B cell (primary cell): ENCODE results near the gene MKRN2OS. TPM values are rescaled to one million over a fixed set of nuclear protein-coding genes. Genes with fewer than 3 reads are reported as not detected.

Experiments used
- ATAC-seq: fragments of 200-7000 bp; cut with Tn5 transposase; one replicate; pipeline ENCODE4 v1.10.0; 2021; ENCODE audit warnings: low read depth, mild to moderate bottlenecking, moderate number of reproducible peaks, moderate library complexity
- CTCF ChIA-PET: fragments of 350-600 bp; sonication (Branson Sonifier 250); formaldehyde crosslinking; loops from one replicate; lab custom pipeline; 2021; ENCODE audit warnings: antibody characterized with exemption, inconsistent platforms; lab: Charles Lee
- POLR2A ChIA-PET: fragments of 350-600 bp; sonication (Branson Sonifier 250); formaldehyde crosslinking; loops from one replicate; lab custom pipeline; 2021; ENCODE audit warnings: antibody characterized with exemption; lab: Charles Lee
- DNase-seq: peaks from one replicate; pipeline ENCODE4 v3.0.0; 2013
- H2AFZ ChIP-seq: 2 replicates; pipeline ENCODE4 v1.6.1; 2012; ENCODE audit warnings: mild to moderate bottlenecking, low read depth, low read length; ENCODE audit not compliant: insufficient read depth, poor library complexity, severe bottlenecking
- H3K27ac ChIP-seq, 2 donors: 1 replicate in 1 of 2; 2 replicates in 1 of 2; pipeline ENCODE4 v1.5.1; 2012 to 2013; ENCODE audit warnings: low read length in 2 of 2, mild to moderate bottlenecking in 2 of 2, moderate library complexity in 1 of 2
- H3K27me3 ChIP-seq, 4 experiments: fragments of 200-600 bp in 1 of 4; sonication (generic) in 1 of 4; replicated peaks in 1 of 4; 1 replicate in 2 of 4; 2 replicates in 2 of 4; pipeline versions ENCODE4 v1.6.1 to v1.7.0; 2013 to 2016; ENCODE audit warnings: low read length in 3 of 4, mild to moderate bottlenecking in 2 of 4, mixed read lengths in 1 of 4, moderate library complexity in 1 of 4; ENCODE audit not compliant: insufficient read depth in 4 of 4, control insufficient read depth in 3 of 4; ENCODE audit errors: control extremely low read depth in 1 of 4
- H3K36me3 ChIP-seq, 2 experiments: replicated peaks in 1 of 2; 1 replicate in 1 of 2; 2 replicates in 1 of 2; pipeline versions ENCODE4 v1.6.1 to v1.7.1; 2013; ENCODE audit warnings: low read length in 1 of 2; ENCODE audit not compliant: insufficient read depth in 2 of 2, control insufficient read depth in 1 of 2; ENCODE audit errors: control extremely low read depth in 1 of 2, extremely low read depth in 1 of 2
- H3K4me1 ChIP-seq, 2 donors: fragments of 200-600 bp in 1 of 2; sonication (generic) in 1 of 2; 1 replicate in 1 of 2; 2 replicates in 1 of 2; pipeline versions ENCODE4 v1.5.1 to v1.6.1; 2013 to 2017; ENCODE audit warnings: low read length in 2 of 2; ENCODE audit not compliant: control insufficient read depth in 2 of 2, insufficient read depth in 2 of 2
- H3K4me2 ChIP-seq: replicated peaks from 2 replicates; pipeline ENCODE3; 2012; ENCODE audit warnings: mild to moderate bottlenecking, low read depth, low read length; ENCODE audit not compliant: poor library complexity, severe bottlenecking
- H3K4me3 ChIP-seq, 5 experiments: fragments of 200-600 bp in 1 of 5; sonication (generic) in 1 of 5; 1 replicate in 3 of 5; 2 replicates in 2 of 5; pipeline versions ENCODE4 v1.5.1 to v1.7.0; 2011 to 2016; ENCODE audit warnings: low read length in 4 of 5, mild to moderate bottlenecking in 4 of 5, low read depth in 2 of 5, control low read depth in 1 of 5, moderate library complexity in 1 of 5; ENCODE audit not compliant: insufficient read depth in 1 of 5; ENCODE audit errors: control extremely low read depth in 1 of 5, extremely low read depth in 1 of 5
- H3K79me2 ChIP-seq: fragments of 200-600 bp; sonication (generic); one replicate; pipeline ENCODE4 v1.6.0; 2016; ENCODE audit warnings: low read length; ENCODE audit not compliant: control insufficient read depth, insufficient read depth
- H3K9ac ChIP-seq: fragments of 200-600 bp; sonication (generic); 2 replicates; pipeline ENCODE4 v1.6.1; 2017; ENCODE audit warnings: mild to moderate bottlenecking, low read length, moderate library complexity
- H3K9me3 ChIP-seq, 3 donors: one replicate each; pipeline versions ENCODE4 v1.6.1 to v1.7.1; 2013; ENCODE audit warnings: low read length in 2 of 3; ENCODE audit not compliant: control insufficient read depth in 2 of 3, insufficient read depth in 1 of 3; ENCODE audit errors: control extremely low read depth in 1 of 3
- H4K20me1 ChIP-seq: 2 replicates; pipeline ENCODE4 v1.6.0; 2012; ENCODE audit warnings: mild to moderate bottlenecking, low read length; ENCODE audit not compliant: insufficient read depth, control insufficient read depth, poor library complexity, severe bottlenecking
- H3K27ac Mint-ChIP-seq: one replicate; pipeline ENCODE4 v1.8.0; 2021; ENCODE audit warnings: mixed read lengths
- H3K27me3 Mint-ChIP-seq: one replicate; pipeline ENCODE4 v1.8.0; 2021; ENCODE audit warnings: mixed read lengths
- H3K4me1 Mint-ChIP-seq: one replicate; pipeline ENCODE4 v1.8.0; 2021; ENCODE audit warnings: mixed read lengths
- H3K4me3 Mint-ChIP-seq: one replicate; pipeline ENCODE4 v1.8.0; 2021; ENCODE audit warnings: mixed read lengths
- H3K9me3 Mint-ChIP-seq: one replicate; pipeline ENCODE4 v1.8.0; 2022; ENCODE audit warnings: mixed read lengths; ENCODE audit not compliant: insufficient read depth
- EZH2 ChIP-seq: IDR thresholded peaks from 2 replicates; pipeline ENCODE4 v1.6.1; 2012; ENCODE audit warnings: borderline replicate concordance, low read depth, mild to moderate bottlenecking, moderate library complexity, low read length; ENCODE audit not compliant: insufficient read depth, poor library complexity, severe bottlenecking
- WGBS: methylation state at CpG from one replicate; pipeline ENCODE4 v1.1.5; 2013; ENCODE audit warnings: missing lambda C conversion rate; ENCODE audit not compliant: insufficient coverage; 5-methylcytosine and 5-hydroxymethylcytosine counted together
- intact Hi-C: fragments of 100-400 bp; cut with micrococcal nuclease; formaldehyde crosslinking; loops from one replicate; pipeline ENCODE4 v1.10.0; 2022
- polyA plus RNA-seq: library from polyadenylated mRNA; depleted of rRNA; stranded (reverse); fragments of >200 nt; gene quantifications from 2 replicates; pipeline ENCODE4 v1.2.3, GENCODE V29; 2012
- total RNA-seq, 2 donors: library from RNA; stranded (reverse); fragments of 120-200 nt in 1 of 2; gene quantifications; 1 replicate in 1 of 2; 2 replicates in 1 of 2; pipeline versions ENCODE4 v1.2.3 to v1.2.4, GENCODE V29; 2013 to 2022
- TF ChIP-seq, protein P1 (sequence below): fragments of 200-600 bp; IDR thresholded peaks from one replicate; pipeline ENCODE4 v1.8.0; 2022; ENCODE audit warnings: antibody characterized with exemption, mild to moderate bottlenecking

Gene MKRN2OS
- total and polyA plus RNA-seq, 2 donors (not counting 1 experiment from before 2014, with no cell fraction given), result not detected

DNA sequence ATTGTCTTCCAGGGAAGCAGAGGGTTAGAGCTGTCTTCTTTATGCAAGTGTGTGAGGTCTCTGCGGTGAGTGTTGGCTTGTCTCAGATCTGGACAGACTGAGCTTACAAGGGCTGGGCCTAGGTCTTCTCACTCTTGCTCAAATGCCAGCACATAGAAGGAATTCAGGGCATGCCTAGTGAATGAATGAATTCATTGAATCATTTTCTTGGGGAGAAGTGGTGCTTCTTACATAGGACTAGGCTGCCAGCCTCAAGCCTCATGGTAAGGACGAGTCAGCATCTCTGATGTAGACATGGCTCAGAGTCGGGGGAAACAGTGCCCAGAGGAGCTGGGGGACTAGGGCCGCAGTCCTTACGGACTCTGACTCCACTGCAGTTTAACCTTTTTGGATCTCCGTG is 28.8 kb upstream of the MKRN2OS start:
- Mint-ChIP-seq H3K27me3 (no peaks in the 10 kb centered on the region), H3K27ac (no peak overlapping the region), H3K4me1 (no peaks in the 10 kb centered on the region), H3K9me3 (peaks cover 3% of the 10 kb centered on the region), H3K4me3 (no peak overlapping the region)
- no peak for ATAC-seq
- intact Hi-C loops, result no loop called here
- no peak overlapping the region for H3K9ac ChIP-seq
- peaks cover 0 to under 1% of the 10 kb centered on the region in 2 donors for H3K4me1 ChIP-seq
- no peak for TF ChIP-seq EZH2
- TF ChIP-seq, protein P1, sequence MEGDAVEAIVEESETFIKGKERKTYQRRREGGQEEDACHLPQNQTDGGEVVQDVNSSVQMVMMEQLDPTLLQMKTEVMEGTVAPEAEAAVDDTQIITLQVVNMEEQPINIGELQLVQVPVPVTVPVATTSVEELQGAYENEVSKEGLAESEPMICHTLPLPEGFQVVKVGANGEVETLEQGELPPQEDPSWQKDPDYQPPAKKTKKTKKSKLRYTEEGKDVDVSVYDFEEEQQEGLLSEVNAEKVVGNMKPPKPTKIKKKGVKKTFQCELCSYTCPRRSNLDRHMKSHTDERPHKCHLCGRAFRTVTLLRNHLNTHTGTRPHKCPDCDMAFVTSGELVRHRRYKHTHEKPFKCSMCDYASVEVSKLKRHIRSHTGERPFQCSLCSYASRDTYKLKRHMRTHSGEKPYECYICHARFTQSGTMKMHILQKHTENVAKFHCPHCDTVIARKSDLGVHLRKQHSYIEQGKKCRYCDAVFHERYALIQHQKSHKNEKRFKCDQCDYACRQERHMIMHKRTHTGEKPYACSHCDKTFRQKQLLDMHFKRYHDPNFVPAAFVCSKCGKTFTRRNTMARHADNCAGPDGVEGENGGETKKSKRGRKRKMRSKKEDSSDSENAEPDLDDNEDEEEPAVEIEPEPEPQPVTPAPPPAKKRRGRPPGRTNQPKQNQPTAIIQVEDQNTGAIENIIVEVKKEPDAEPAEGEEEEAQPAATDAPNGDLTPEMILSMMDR, result no peak
- H3K79me2 ChIP-seq, result no peaks in the 10 kb centered on the region
- no peak overlapping the region for H3K27ac ChIP-seq
- CTCF ChIA-PET, result no interaction called here
- no peak overlapping the region for H3K4me3 ChIP-seq
- 99% methylated on average over 6 of the region's 6 CpGs for WGBS
- no peak for DNase-seq
- H3K4me2 ChIP-seq, result no peak overlapping the region
- POLR2A ChIA-PET, result no interaction called here
- H2AFZ ChIP-seq, result no peak overlapping the region
- H3K9me3 ChIP-seq, result peaks cover 0 to 3% (median 0%) of the 10 kb centered on the region in 3 donors
- H3K36me3 ChIP-seq, result peaks cover 30 to 84% of the 10 kb centered on the region in 2 experiments
- H3K27me3 ChIP-seq, result no peaks in the 10 kb centered on the region
- no peaks in the 10 kb centered on the region for H4K20me1 ChIP-seq

DNA sequence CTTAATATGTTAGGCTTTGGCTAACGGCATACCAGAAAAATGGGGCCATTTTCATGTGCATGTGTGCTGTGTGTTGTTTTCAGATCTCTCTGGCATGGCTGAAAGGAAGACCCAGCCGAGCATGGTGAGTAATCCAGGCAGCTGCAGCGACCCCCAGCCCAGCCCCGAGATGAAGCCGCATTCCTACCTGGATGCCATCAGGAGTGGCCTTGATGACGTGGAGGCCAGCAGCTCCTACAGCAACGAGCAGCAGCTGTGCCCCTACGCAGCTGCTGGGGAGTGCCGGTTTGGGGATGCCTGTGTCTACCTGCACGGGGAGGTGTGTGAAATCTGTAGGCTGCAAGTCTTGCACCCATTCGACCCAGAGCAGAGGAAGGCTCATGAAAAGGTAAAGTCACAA is 26.7 kb upstream of the MKRN2OS start:
- H3K4me3 ChIP-seq, result no peak overlapping the region
- ATAC-seq (no peak), DNase-seq (no peak)
- TF ChIP-seq, protein P1, result no peak
- TF ChIP-seq EZH2, result no peak
- no peak overlapping the region for H2AFZ ChIP-seq
- ChIA-PET POLR2A (no interaction called here), CTCF (no interaction called here)
- H3K9ac ChIP-seq, result no peak overlapping the region
- Mint-ChIP-seq H3K27me3 (no peaks in the 10 kb centered on the region), H3K27ac (no peak overlapping the region), H3K4me1 (peaks cover 6% of the 10 kb centered on the region), H3K4me3 (no peak overlapping the region), H3K9me3 (no peaks in the 10 kb centered on the region)
- no peaks in the 10 kb centered on the region for H3K27me3 ChIP-seq
- intact Hi-C loops, result no loop called here
- H4K20me1 ChIP-seq, result peaks cover 13% of the 10 kb centered on the region
- no peak overlapping the region for H3K4me2 ChIP-seq
- peaks cover 18% of the 10 kb centered on the region for H3K79me2 ChIP-seq
- peaks cover 35 to 74% of the 10 kb centered on the region in 2 experiments for H3K36me3 ChIP-seq
- no peak overlapping the region for H3K27ac ChIP-seq
- peaks cover 0 to 4% of the 10 kb centered on the region in 2 donors for H3K4me1 ChIP-seq
- H3K9me3 ChIP-seq, result peaks cover 0 to 5% (median 0%) of the 10 kb centered on the region in 3 donors
- WGBS, result 95% methylated on average over 10 of the region's 11 CpGs
